Fibroblast of lung (primary cell): ENCODE measurements around the gene RERE.

Source experiments
- EZH2 ChIP-seq: IDR thresholded peaks from 2 replicates; pipeline ENCODE4 v1.5.1; 2012; ENCODE audit warnings: low read length, control low read depth, mild to moderate bottlenecking; ENCODE audit errors: missing control alignments
- TF ChIP-seq, protein P1 (sequence below), 2 donors: IDR thresholded peaks in 1 of 2; conservative IDR thresholded peaks in 1 of 2; 1 replicate in 1 of 2; 2 replicates in 1 of 2; pipeline ENCODE4 v1.5.1; 2011 to 2012; ENCODE audit warnings: low read length in 2 of 2, control low read depth in 1 of 2, inconsistent platforms in 1 of 2, low read depth in 1 of 2, mild to moderate bottlenecking in 1 of 2

- TF ChIP-seq, protein P1, sequence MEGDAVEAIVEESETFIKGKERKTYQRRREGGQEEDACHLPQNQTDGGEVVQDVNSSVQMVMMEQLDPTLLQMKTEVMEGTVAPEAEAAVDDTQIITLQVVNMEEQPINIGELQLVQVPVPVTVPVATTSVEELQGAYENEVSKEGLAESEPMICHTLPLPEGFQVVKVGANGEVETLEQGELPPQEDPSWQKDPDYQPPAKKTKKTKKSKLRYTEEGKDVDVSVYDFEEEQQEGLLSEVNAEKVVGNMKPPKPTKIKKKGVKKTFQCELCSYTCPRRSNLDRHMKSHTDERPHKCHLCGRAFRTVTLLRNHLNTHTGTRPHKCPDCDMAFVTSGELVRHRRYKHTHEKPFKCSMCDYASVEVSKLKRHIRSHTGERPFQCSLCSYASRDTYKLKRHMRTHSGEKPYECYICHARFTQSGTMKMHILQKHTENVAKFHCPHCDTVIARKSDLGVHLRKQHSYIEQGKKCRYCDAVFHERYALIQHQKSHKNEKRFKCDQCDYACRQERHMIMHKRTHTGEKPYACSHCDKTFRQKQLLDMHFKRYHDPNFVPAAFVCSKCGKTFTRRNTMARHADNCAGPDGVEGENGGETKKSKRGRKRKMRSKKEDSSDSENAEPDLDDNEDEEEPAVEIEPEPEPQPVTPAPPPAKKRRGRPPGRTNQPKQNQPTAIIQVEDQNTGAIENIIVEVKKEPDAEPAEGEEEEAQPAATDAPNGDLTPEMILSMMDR (conservative IDR thresholded peaks at IDR 0.05 in 1 of 2, IDR thresholded peaks at IDR 0.05 in 1 of 2; ENCODE audit: low read depth in 1 of 2, low read length in 2 of 2) = no peak
- no peak for TF ChIP-seq EZH2
Observed at GRCh38 chr1:8415526-8416278, 401.7 kb downstream of the RERE start.
